ENCODE results near the gene CORO2B. TPM values are rescaled to one million over a fixed set of nuclear protein-coding genes. Genes with fewer than 3 reads are reported as not detected.

Gene CORO2B
- total and polyA plus RNA-seq, 2 of the 4 experiments (the other 2 are of a cell fraction) = 9.3 to 39.3 TPM

GRCh38 chr15:68541743-68542142 is 37.0 kb upstream of the CORO2B start:
- Histone ChIP-seq H2BK15ac (ENCODE audit: low read depth, low read length) (peak overlapping the region; percentile 99; the same call in 2 of the 3 replicates), H3K56ac (ENCODE audit: extremely low read depth, insufficient read depth, low read length) (no peak overlapping the region), H4K20me1 (ENCODE audit: insufficient read depth, low read length) (no peaks in the 10 kb centered on the region), H3K9me3 (ENCODE audit: control insufficient read depth, insufficient read depth, low read length) (peaks cover 3% of the 10 kb centered on the region), H2AK9ac (replicated peaks; ENCODE audit: low read depth, low read length, poor library complexity) (no peak overlapping the region), H2AK5ac (ENCODE audit: low read depth, low read length) (peak overlapping the region; percentile 74), H3K18ac (ENCODE audit: low read depth, low read length) (peak overlapping the region; percentile 1), H3K9ac (ENCODE audit: low read depth, low read length) (no peak overlapping the region), H3K79me1 (ENCODE audit: low read depth in 1 of 2, low read length in 2 of 2) (no peaks in the 10 kb centered on the region), H2BK20ac (ENCODE audit: low read depth, low read length) (peak overlapping the region; percentile 98), H3K4me3 (ENCODE audit: insufficient read depth, low read depth, low read length) (no peak overlapping the region), H2AFZ (replicated peaks; ENCODE audit: low read length, poor library complexity) (no peak overlapping the region), H3K4ac (ENCODE audit: low read depth, low read length) (peak overlapping the region; percentile 95), H3K9me1 (ENCODE audit: insufficient read depth, low read length) (peaks cover 21% of the 10 kb centered on the region), H3K27me3 (ENCODE audit: control insufficient read depth, insufficient read depth, low read length) (no peaks in the 10 kb centered on the region), H4K5ac (ENCODE audit: low read depth, low read length) (peak overlapping the region; percentile 3; the same call in 1 of the 2 replicates), H3K36me3 (ENCODE audit: control insufficient read depth, insufficient read depth, low read length) (no peaks in the 10 kb centered on the region), H2BK5ac (ENCODE audit: low read depth, low read length, poor library complexity, severe bottlenecking) (no peak overlapping the region), H2BK120ac (ENCODE audit: low read depth, low read length) (peak overlapping the region; percentile 97), H3K4me1 (ENCODE audit: control insufficient read depth, insufficient read depth, low read length) (peaks cover 20% of the 10 kb centered on the region), H4K91ac (ENCODE audit: insufficient read depth, low read depth, low read length) (peak overlapping the region; percentile 73), H4K8ac (ENCODE audit: low read depth in 2 of 2, low read length in 2 of 2) (no peak overlapping the region), H3K23ac (ENCODE audit: low read depth, low read length) (peak overlapping the region; percentile 18; the same call in 1 of the 2 replicates), H3K14ac (replicated peaks; ENCODE audit: low read depth, low read length) (peak overlapping the region; percentile 21; the same call in 1 of the 2 replicates), H3K27ac (ENCODE audit: insufficient read depth, low read length) (no peak overlapping the region), H3K4me2 (ENCODE audit: low read depth, low read length) (no peak overlapping the region)
- dilution Hi-C loops (cut with HindIII; ENCODE audit: low sequenced_read_pairs, unreplicated experiment) = no loop called here
- ChIA-PET CTCF (interaction anchor here (1.1 to 2.1 kb wide), 2 partner anchors 8 to 100 kb away, joined by 3 to 7 read pairs; no protein-coding TSS in a partner anchor), POLR2A (ENCODE audit: unreplicated experiment) (interaction anchor here (0.7 kb wide), 1 partner anchor 250 kb away, joined by 5 read pairs; no protein-coding TSS in a partner anchor)
- DNase-seq (no peak), ATAC-seq (ENCODE audit: low read depth) (no peak)
- TF ChIP-seq MAFK (IDR thresholded peaks at IDR 0.05; ENCODE audit: low read depth, low read length) (no peak), USF2 (IDR thresholded peaks at IDR 0.05; ENCODE audit: low read depth, low read length) (no peak), SMC3 (IDR thresholded peaks at IDR 0.05; ENCODE audit: low read depth, low read length) (no peak)
- in situ Hi-C loops (cut with MboI; ENCODE audit: low sequenced_read_pairs) = no loop called here
- no TSS peak for BruUV-seq (replicated peaks)
- WGBS, 2 experiments (ENCODE audit: extremely low coverage in 2 of 2, insufficient read length in 1 of 2) = 90% methylated on average over 2 of the region's 9 CpGs; no CpG with 5 or more reads in 1 of the 2 experiments
- intact Hi-C loops (cut with micrococcal nuclease) = no loop called here
